B cell (primary cell): ENCODE measurements around the gene CT55. TPM values are rescaled to one million over a fixed set of nuclear protein-coding genes. Genes with fewer than 3 reads are reported as not detected.
"Not testable (repeated sequence)": the region's sequence is repeated elsewhere in the genome, so short reads cannot be mapped to it uniquely, and the experiment has no call there.

Source experiments
- ATAC-seq: fragments of 200-7000 bp; cut with Tn5 transposase; one replicate; pipeline ENCODE4 v1.10.0; 2021; ENCODE audit warnings: low read depth, mild to moderate bottlenecking, moderate number of reproducible peaks, moderate library complexity
- CTCF ChIA-PET: fragments of 350-600 bp; sonication (Branson Sonifier 250); formaldehyde crosslinking; loops from one replicate; lab custom pipeline; 2021; ENCODE audit warnings: antibody characterized with exemption, inconsistent platforms; lab: Charles Lee
- POLR2A ChIA-PET: fragments of 350-600 bp; sonication (Branson Sonifier 250); formaldehyde crosslinking; loops from one replicate; lab custom pipeline; 2021; ENCODE audit warnings: antibody characterized with exemption; lab: Charles Lee
- DNase-seq: peaks from one replicate; pipeline ENCODE4 v3.0.0; 2013
- H2AFZ ChIP-seq: 2 replicates; pipeline ENCODE4 v1.6.1; 2012; ENCODE audit warnings: mild to moderate bottlenecking, low read depth, low read length; ENCODE audit not compliant: insufficient read depth, poor library complexity, severe bottlenecking
- H3K27ac ChIP-seq, 2 donors: 1 replicate in 1 of 2; 2 replicates in 1 of 2; pipeline ENCODE4 v1.5.1; 2012 to 2013; ENCODE audit warnings: low read length in 2 of 2, mild to moderate bottlenecking in 2 of 2, moderate library complexity in 1 of 2
- H3K27me3 ChIP-seq, 4 experiments: fragments of 200-600 bp in 1 of 4; sonication (generic) in 1 of 4; replicated peaks in 1 of 4; 1 replicate in 2 of 4; 2 replicates in 2 of 4; pipeline versions ENCODE4 v1.6.1 to v1.7.0; 2013 to 2016; ENCODE audit warnings: low read length in 3 of 4, mild to moderate bottlenecking in 2 of 4, mixed read lengths in 1 of 4, moderate library complexity in 1 of 4; ENCODE audit not compliant: insufficient read depth in 4 of 4, control insufficient read depth in 3 of 4; ENCODE audit errors: control extremely low read depth in 1 of 4
- H3K36me3 ChIP-seq, 2 experiments: replicated peaks in 1 of 2; 1 replicate in 1 of 2; 2 replicates in 1 of 2; pipeline versions ENCODE4 v1.6.1 to v1.7.1; 2013; ENCODE audit warnings: low read length in 1 of 2; ENCODE audit not compliant: insufficient read depth in 2 of 2, control insufficient read depth in 1 of 2; ENCODE audit errors: control extremely low read depth in 1 of 2, extremely low read depth in 1 of 2
- H3K4me1 ChIP-seq, 2 donors: fragments of 200-600 bp in 1 of 2; sonication (generic) in 1 of 2; 1 replicate in 1 of 2; 2 replicates in 1 of 2; pipeline versions ENCODE4 v1.5.1 to v1.6.1; 2013 to 2017; ENCODE audit warnings: low read length in 2 of 2; ENCODE audit not compliant: control insufficient read depth in 2 of 2, insufficient read depth in 2 of 2
- H3K4me2 ChIP-seq: replicated peaks from 2 replicates; pipeline ENCODE3; 2012; ENCODE audit warnings: mild to moderate bottlenecking, low read depth, low read length; ENCODE audit not compliant: poor library complexity, severe bottlenecking
- H3K4me3 ChIP-seq, 5 experiments: fragments of 200-600 bp in 1 of 5; sonication (generic) in 1 of 5; 1 replicate in 3 of 5; 2 replicates in 2 of 5; pipeline versions ENCODE4 v1.5.1 to v1.7.0; 2011 to 2016; ENCODE audit warnings: low read length in 4 of 5, mild to moderate bottlenecking in 4 of 5, low read depth in 2 of 5, control low read depth in 1 of 5, moderate library complexity in 1 of 5; ENCODE audit not compliant: insufficient read depth in 1 of 5; ENCODE audit errors: control extremely low read depth in 1 of 5, extremely low read depth in 1 of 5
- H3K79me2 ChIP-seq: fragments of 200-600 bp; sonication (generic); one replicate; pipeline ENCODE4 v1.6.0; 2016; ENCODE audit warnings: low read length; ENCODE audit not compliant: control insufficient read depth, insufficient read depth
- H3K9ac ChIP-seq: fragments of 200-600 bp; sonication (generic); 2 replicates; pipeline ENCODE4 v1.6.1; 2017; ENCODE audit warnings: mild to moderate bottlenecking, low read length, moderate library complexity
- H3K9me3 ChIP-seq, 3 donors: one replicate each; pipeline versions ENCODE4 v1.6.1 to v1.7.1; 2013; ENCODE audit warnings: low read length in 2 of 3; ENCODE audit not compliant: control insufficient read depth in 2 of 3, insufficient read depth in 1 of 3; ENCODE audit errors: control extremely low read depth in 1 of 3
- H4K20me1 ChIP-seq: 2 replicates; pipeline ENCODE4 v1.6.0; 2012; ENCODE audit warnings: mild to moderate bottlenecking, low read length; ENCODE audit not compliant: insufficient read depth, control insufficient read depth, poor library complexity, severe bottlenecking
- H3K27ac Mint-ChIP-seq: one replicate; pipeline ENCODE4 v1.8.0; 2021; ENCODE audit warnings: mixed read lengths
- H3K27me3 Mint-ChIP-seq: one replicate; pipeline ENCODE4 v1.8.0; 2021; ENCODE audit warnings: mixed read lengths
- H3K4me1 Mint-ChIP-seq: one replicate; pipeline ENCODE4 v1.8.0; 2021; ENCODE audit warnings: mixed read lengths
- H3K4me3 Mint-ChIP-seq: one replicate; pipeline ENCODE4 v1.8.0; 2021; ENCODE audit warnings: mixed read lengths
- H3K9me3 Mint-ChIP-seq: one replicate; pipeline ENCODE4 v1.8.0; 2022; ENCODE audit warnings: mixed read lengths; ENCODE audit not compliant: insufficient read depth
- WGBS: methylation state at CpG from one replicate; pipeline ENCODE4 v1.1.5; 2013; ENCODE audit warnings: missing lambda C conversion rate; ENCODE audit not compliant: insufficient coverage; 5-methylcytosine and 5-hydroxymethylcytosine counted together
- intact Hi-C: fragments of 100-400 bp; cut with micrococcal nuclease; formaldehyde crosslinking; loops from one replicate; pipeline ENCODE4 v1.10.0; 2022
- polyA plus RNA-seq: library from polyadenylated mRNA; depleted of rRNA; stranded (reverse); fragments of >200 nt; gene quantifications from 2 replicates; pipeline ENCODE4 v1.2.3, GENCODE V29; 2012
- total RNA-seq, 2 donors: library from RNA; stranded (reverse); fragments of 120-200 nt in 1 of 2; gene quantifications; 1 replicate in 1 of 2; 2 replicates in 1 of 2; pipeline versions ENCODE4 v1.2.3 to v1.2.4, GENCODE V29; 2013 to 2022

Gene CT55
- total and polyA plus RNA-seq, 2 donors (not counting 1 experiment from before 2014, with no cell fraction given), result not detected

DNA sequence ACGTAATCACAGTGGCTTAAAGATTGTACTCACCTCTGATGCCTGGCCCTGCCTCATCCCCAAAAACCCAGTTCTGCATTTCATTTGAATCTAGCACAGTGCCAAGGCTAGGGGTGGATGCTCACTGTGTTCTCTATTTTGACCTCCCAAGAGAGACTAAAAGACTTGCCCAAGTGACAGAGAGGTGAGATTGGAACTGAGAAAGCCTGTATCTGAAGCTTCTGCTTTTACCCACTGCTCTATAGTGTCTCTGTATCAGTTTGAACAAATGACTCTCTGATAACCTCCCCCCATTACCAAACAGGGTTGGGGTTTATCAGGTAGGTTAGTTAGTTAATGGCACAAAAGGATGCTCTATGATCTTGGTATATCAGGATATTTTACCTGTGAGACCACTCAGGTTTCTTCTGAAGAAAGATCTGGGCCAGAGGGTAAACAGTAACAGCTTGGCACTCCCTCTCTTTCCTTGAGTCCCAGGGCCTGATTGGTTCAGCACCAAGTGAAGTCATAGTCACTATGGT, 51.1 kb downstream of the CT55 start, which contains the start of gene ETDB:
TSS of gene ETDB (minus strand) at position 471 of the 521 bp plus-strand sequence. CDS start 1,265 bp downstream, outside the sequence.
- H3K27ac Mint-ChIP-seq, ATAC-seq, H3K9ac ChIP-seq, H4K20me1 ChIP-seq, H3K36me3 ChIP-seq, H3K27me3 Mint-ChIP-seq, H3K4me1 ChIP-seq, DNase-seq, H3K4me1 Mint-ChIP-seq, H3K79me2 ChIP-seq, H3K4me3 Mint-ChIP-seq, H3K27ac ChIP-seq, intact Hi-C loops, H3K9me3 Mint-ChIP-seq, H3K27me3 ChIP-seq, H3K9me3 ChIP-seq, CTCF ChIA-PET, H2AFZ ChIP-seq, H3K4me3 ChIP-seq, POLR2A ChIA-PET, H3K4me2 ChIP-seq: not testable (repeated sequence)
- no CpG with 5 or more reads among the region's 1 CpG for WGBS

DNA sequence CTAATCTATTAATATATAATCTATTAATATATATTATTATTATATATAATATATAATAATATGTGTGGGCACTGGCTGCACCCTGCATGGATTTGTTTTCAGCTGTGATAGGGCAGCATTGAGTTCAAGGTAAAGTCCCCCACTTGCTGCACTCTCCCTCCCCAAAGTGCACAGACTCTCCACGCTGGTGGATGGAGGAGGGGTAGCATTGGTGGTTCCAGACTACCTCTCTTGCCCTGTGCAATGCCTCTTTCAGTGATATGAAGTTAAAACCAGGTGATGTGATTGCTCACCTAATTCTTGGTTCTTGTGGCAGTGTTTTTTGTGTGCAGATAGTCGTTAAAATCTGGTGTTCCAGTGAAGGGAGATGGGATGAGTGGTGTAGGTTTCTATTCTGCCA, 55.1 kb downstream of the CT55 start:
- not testable (repeated sequence) for ATAC-seq

More for the DNA sequence above, 55.1 kb downstream of the CT55 start:
- H3K9me3 ChIP-seq, H3K27ac Mint-ChIP-seq, H3K4me3 Mint-ChIP-seq, H3K27me3 ChIP-seq, H3K27ac ChIP-seq, H4K20me1 ChIP-seq, H3K9ac ChIP-seq, H3K9me3 Mint-ChIP-seq, H3K27me3 Mint-ChIP-seq, DNase-seq, H2AFZ ChIP-seq, intact Hi-C loops, H3K4me1 Mint-ChIP-seq, POLR2A ChIA-PET, H3K4me2 ChIP-seq, CTCF ChIA-PET, H3K4me3 ChIP-seq, H3K79me2 ChIP-seq, H3K4me1 ChIP-seq, H3K36me3 ChIP-seq: not testable (repeated sequence)
- no CpG with 5 or more reads among the region's 2 CpGs for WGBS
